DOHH2 (cell line): ENCODE measurements around the gene LHX5.

Source experiments
- H3F3A ChIP-seq: fragments of 200-600 bp; sonication (generic), shearing (Covaris generic); 2 replicates; pipeline ENCODE4 v1.6.0; 2016; ENCODE audit warnings: antibody characterized with exemption, mild to moderate bottlenecking; ENCODE audit not compliant: control insufficient read depth, insufficient read depth
- H3K27ac ChIP-seq: fragments of 200-600 bp; sonication (generic); 2 replicates; pipeline ENCODE4 v1.5.1; 2014; ENCODE audit warnings: low read depth, mild to moderate bottlenecking, low read length, moderate library complexity
- H3K27me3 ChIP-seq: fragments of 200-600 bp; sonication (generic); 2 replicates; pipeline ENCODE4 v1.6.1; 2014; ENCODE audit warnings: mild to moderate bottlenecking, low read length, mixed read lengths; ENCODE audit not compliant: control insufficient read depth
- H3K36me3 ChIP-seq: fragments of 200-600 bp; sonication (generic); 2 replicates; pipeline ENCODE4 v1.6.1; 2014; ENCODE audit warnings: mild to moderate bottlenecking, low read length, moderate library complexity, mixed read lengths; ENCODE audit not compliant: control insufficient read depth
- H3K4me1 ChIP-seq: fragments of 200-600 bp; sonication (generic); 2 replicates; pipeline ENCODE4 v1.6.1; 2014; ENCODE audit warnings: mild to moderate bottlenecking, low read length, mixed read lengths; ENCODE audit not compliant: control insufficient read depth
- H3K4me2 ChIP-seq: fragments of 200-600 bp; sonication (generic); 2 replicates; pipeline ENCODE4 v1.6.0; 2014; ENCODE audit warnings: mild to moderate bottlenecking, low read length, moderate library complexity
- H3K4me3 ChIP-seq: fragments of 200-600 bp; sonication (generic); 2 replicates; pipeline ENCODE4 v1.5.1; 2014; ENCODE audit warnings: mild to moderate bottlenecking, low read length, mixed read lengths
- H3K79me2 ChIP-seq: fragments of 200-600 bp; sonication (generic); 2 replicates; pipeline ENCODE4 v1.6.1; 2014; ENCODE audit warnings: mild to moderate bottlenecking, low read length, mixed read lengths; ENCODE audit not compliant: control insufficient read depth
- H3K9me2 ChIP-seq: fragments of 200-600 bp; sonication (generic); replicated peaks from 2 replicates; pipeline ENCODE4 v1.6.1; 2014; ENCODE audit warnings: mild to moderate bottlenecking, low read length, mixed read lengths; ENCODE audit not compliant: control insufficient read depth
- H3K9me3 ChIP-seq: fragments of 200-600 bp; sonication (generic); 2 replicates; pipeline ENCODE4 v1.6.1; 2014; ENCODE audit warnings: antibody characterized with exemption, low read length, mixed read lengths; ENCODE audit not compliant: control insufficient read depth, insufficient read depth
- H4K20me1 ChIP-seq: fragments of 200-600 bp; sonication (generic); 2 replicates; pipeline ENCODE4 v1.6.0; 2014; ENCODE audit warnings: low read depth, mild to moderate bottlenecking, antibody characterized with exemption, low read length, moderate library complexity; ENCODE audit not compliant: control insufficient read depth, insufficient read depth
- EZH2phosphoT487 ChIP-seq: fragments of 200-600 bp; sonication (generic); IDR thresholded peaks from 2 replicates; pipeline ENCODE4 v1.6.1; 2017; ENCODE audit warnings: borderline replicate concordance, mild to moderate bottlenecking, antibody characterized with exemption, low read length, moderate library complexity, mixed read lengths
- TF ChIP-seq, protein P1 (sequence below): fragments of 200-600 bp; sonication (generic); IDR thresholded peaks from one replicate; pipeline ENCODE4 v1.5.1; 2014; ENCODE audit warnings: antibody characterized with exemption, mild to moderate bottlenecking, low read depth, low read length; ENCODE audit not compliant: poor library complexity, severe bottlenecking

Gene LHX5

DNA sequence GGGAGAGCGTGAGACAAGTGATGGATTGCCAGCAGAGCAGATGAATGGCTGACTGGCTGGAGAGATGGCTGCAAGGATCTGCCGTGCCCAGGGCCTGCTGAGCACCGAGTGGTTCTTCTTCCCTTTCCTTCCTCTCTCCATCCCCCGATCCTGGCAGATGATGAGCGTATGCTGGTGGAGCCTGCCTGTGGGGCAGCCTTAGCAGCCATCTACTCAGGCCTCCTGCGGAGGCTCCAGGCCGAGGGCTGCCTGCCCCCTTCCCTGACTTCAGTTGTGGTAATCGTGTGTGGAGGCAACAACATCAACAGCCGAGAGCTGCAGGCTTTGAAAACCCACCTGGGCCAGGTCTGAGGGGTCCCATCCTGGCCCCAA is 34.0 kb downstream of the LHX5 start:
- no peaks in the 10 kb centered on the region for H3K9me2 ChIP-seq
- no peaks in the 10 kb centered on the region for H3K4me1 ChIP-seq
- TF ChIP-seq, protein P1, sequence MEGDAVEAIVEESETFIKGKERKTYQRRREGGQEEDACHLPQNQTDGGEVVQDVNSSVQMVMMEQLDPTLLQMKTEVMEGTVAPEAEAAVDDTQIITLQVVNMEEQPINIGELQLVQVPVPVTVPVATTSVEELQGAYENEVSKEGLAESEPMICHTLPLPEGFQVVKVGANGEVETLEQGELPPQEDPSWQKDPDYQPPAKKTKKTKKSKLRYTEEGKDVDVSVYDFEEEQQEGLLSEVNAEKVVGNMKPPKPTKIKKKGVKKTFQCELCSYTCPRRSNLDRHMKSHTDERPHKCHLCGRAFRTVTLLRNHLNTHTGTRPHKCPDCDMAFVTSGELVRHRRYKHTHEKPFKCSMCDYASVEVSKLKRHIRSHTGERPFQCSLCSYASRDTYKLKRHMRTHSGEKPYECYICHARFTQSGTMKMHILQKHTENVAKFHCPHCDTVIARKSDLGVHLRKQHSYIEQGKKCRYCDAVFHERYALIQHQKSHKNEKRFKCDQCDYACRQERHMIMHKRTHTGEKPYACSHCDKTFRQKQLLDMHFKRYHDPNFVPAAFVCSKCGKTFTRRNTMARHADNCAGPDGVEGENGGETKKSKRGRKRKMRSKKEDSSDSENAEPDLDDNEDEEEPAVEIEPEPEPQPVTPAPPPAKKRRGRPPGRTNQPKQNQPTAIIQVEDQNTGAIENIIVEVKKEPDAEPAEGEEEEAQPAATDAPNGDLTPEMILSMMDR: no peak
- no peak for TF ChIP-seq EZH2phosphoT487
- H3K27ac ChIP-seq: no peak overlapping the region
- H3K79me2 ChIP-seq: no peaks in the 10 kb centered on the region
- no peaks in the 10 kb centered on the region for H3F3A ChIP-seq
- no peaks in the 10 kb centered on the region for H3K9me3 ChIP-seq
- no peak overlapping the region for H3K4me3 ChIP-seq
- H3K27me3 ChIP-seq: peaks cover 17% of the 10 kb centered on the region
- no peaks in the 10 kb centered on the region for H3K36me3 ChIP-seq
- H4K20me1 ChIP-seq: no peaks in the 10 kb centered on the region
- H3K4me2 ChIP-seq: no peak overlapping the region

DNA sequence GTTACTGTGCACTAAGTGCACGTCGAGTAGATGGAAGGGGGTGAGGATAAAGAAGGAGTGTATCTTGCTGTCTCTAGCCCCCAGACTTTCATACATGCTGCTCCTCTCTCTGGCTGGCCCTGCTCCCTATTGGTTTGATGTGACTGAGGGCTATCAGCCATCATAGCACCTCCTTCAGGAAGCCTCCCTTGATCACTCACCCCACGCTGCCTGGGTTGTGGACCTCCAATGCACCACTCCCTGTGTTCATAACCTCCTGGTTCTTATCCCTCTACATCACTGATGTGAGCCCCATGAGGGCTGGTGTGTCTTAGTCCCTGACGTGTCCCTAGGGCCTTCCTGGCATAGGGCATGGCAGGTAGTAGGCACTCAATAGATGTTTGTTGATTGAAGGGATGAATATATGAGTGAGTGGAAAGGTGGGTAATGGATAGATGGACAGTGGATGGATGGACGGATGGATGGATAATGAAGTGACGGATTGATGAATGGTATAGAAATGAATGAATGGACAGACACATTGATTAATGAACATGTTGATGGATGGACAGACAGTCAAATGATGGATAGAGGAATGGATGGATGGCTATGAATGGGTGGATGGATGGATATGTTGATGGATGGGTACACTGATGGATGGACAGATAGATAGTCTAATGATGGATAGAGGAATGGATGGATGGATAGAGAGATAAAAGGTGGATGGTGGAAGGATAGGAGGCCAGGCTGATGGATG is 34.5 kb downstream of the LHX5 start:
- no peak for TF ChIP-seq EZH2phosphoT487
- TF ChIP-seq, protein P1: no peak
- peaks cover 17% of the 10 kb centered on the region for H3K27me3 ChIP-seq
- H3K79me2 ChIP-seq: no peaks in the 10 kb centered on the region
- no peaks in the 10 kb centered on the region for H3K36me3 ChIP-seq
- no peak overlapping the region for H3K4me2 ChIP-seq
- H3K9me3 ChIP-seq: no peaks in the 10 kb centered on the region
- H3F3A ChIP-seq: no peaks in the 10 kb centered on the region
- H4K20me1 ChIP-seq: no peaks in the 10 kb centered on the region
- no peak overlapping the region for H3K4me3 ChIP-seq
- H3K9me2 ChIP-seq: no peaks in the 10 kb centered on the region
- no peak overlapping the region for H3K27ac ChIP-seq
- no peaks in the 10 kb centered on the region for H3K4me1 ChIP-seq

GRCh38 chr12:113436586-113436985 is 35.1 kb downstream of the LHX5 start:
- Histone ChIP-seq H3K9me3 (no peaks in the 10 kb centered on the region), H3K27me3 (peaks cover 17% of the 10 kb centered on the region), H3K9me2 (no peaks in the 10 kb centered on the region), H3K36me3 (no peaks in the 10 kb centered on the region), H4K20me1 (no peaks in the 10 kb centered on the region), H3K27ac (no peak overlapping the region), H3K79me2 (no peaks in the 10 kb centered on the region), H3K4me2 (no peak overlapping the region), H3K4me3 (no peak overlapping the region), H3F3A (no peaks in the 10 kb centered on the region), H3K4me1 (no peaks in the 10 kb centered on the region)
- TF ChIP-seq, protein P1: no peak
- no peak for TF ChIP-seq EZH2phosphoT487
